A673 (cell line): ENCODE measurements around the gene NOSIP. TPM values are rescaled to one million over a fixed set of nuclear protein-coding genes. Genes with fewer than 3 reads are reported as not detected.

Source experiments
- BruUV-seq: library from RNA; stranded (reverse); fragments of 400-500 nt; replicated peaks from 2 replicates; lab custom pipeline; 2021; lab: Mats Ljungman, UMichigan
- CTCF ChIA-PET: fragments of 300-600 bp; sonication (Branson Sonifier 250); formaldehyde crosslinking; loops from one replicate; lab custom pipeline; 2022; ENCODE audit warnings: antibody characterized with exemption; lab: Charles Lee
- POLR2A ChIA-PET: fragments of 300-600 bp; sonication (Branson Sonifier 250); formaldehyde crosslinking; loops from one replicate; lab custom pipeline; 2022; ENCODE audit warnings: antibody characterized with exemption; ENCODE audit not compliant: low non-redundant PET; lab: Charles Lee
- DNase-seq: peaks from one replicate; pipeline ENCODE4 v3.0.0-alpha.2; 2015; ENCODE audit warnings: low spot score
- H3K27ac ChIP-seq: fragments of 200-600 bp; sonication (generic); 2 replicates; pipeline ENCODE4 v1.5.1; 2016; ENCODE audit warnings: mixed run types, low read depth, mild to moderate bottlenecking, mixed read lengths, antibody characterized with exemption, low read length; ENCODE audit not compliant: poor library complexity, severe bottlenecking
- H3K27me3 ChIP-seq: fragments of 200-600 bp; sonication (generic); replicated peaks from 2 replicates; pipeline ENCODE4 v1.6.1; 2017; ENCODE audit warnings: mixed run types, low read depth, mild to moderate bottlenecking, mixed read lengths, antibody characterized with exemption, low read length; ENCODE audit not compliant: insufficient read depth, poor library complexity
- H3K36me3 ChIP-seq: fragments of 200-600 bp; sonication (generic); 2 replicates; pipeline ENCODE4 v1.6.1; 2016; ENCODE audit warnings: mixed run types, mild to moderate bottlenecking, mixed read lengths, antibody characterized with exemption, low read length; ENCODE audit not compliant: insufficient read depth, poor library complexity, severe bottlenecking
- H3K4me1 ChIP-seq: fragments of 200-600 bp; sonication (generic); 2 replicates; pipeline ENCODE4 v1.6.1; 2017; ENCODE audit warnings: mixed run types, mild to moderate bottlenecking, mixed read lengths, antibody characterized with exemption, low read length; ENCODE audit not compliant: insufficient read depth, poor library complexity, severe bottlenecking
- H3K4me3 ChIP-seq: fragments of 200-600 bp; sonication (generic); 2 replicates; pipeline ENCODE4 v1.5.1; 2016; ENCODE audit warnings: low read depth, mixed run types, mild to moderate bottlenecking, mixed read lengths, low read length; ENCODE audit not compliant: poor library complexity, severe bottlenecking
- H3K9me3 ChIP-seq: fragments of 200-600 bp; sonication (generic); 2 replicates; pipeline ENCODE4 v1.6.1; 2016; ENCODE audit warnings: mixed run types, low read depth, mild to moderate bottlenecking, mixed read lengths, antibody characterized with exemption, low read length; ENCODE audit not compliant: poor library complexity, severe bottlenecking
- CTCF ChIP-seq: fragments of 300-800, 200-600 bp; sonication (generic); conservative IDR thresholded peaks from 2 replicates; pipeline ENCODE4 v1.5.1; 2017; ENCODE audit warnings: low read depth, mild to moderate bottlenecking, antibody characterized with exemption, low read length, moderate library complexity, mixed read lengths
- EZH2 ChIP-seq: fragments of 200-600 bp; sonication (generic); IDR thresholded peaks from 2 replicates; pipeline ENCODE4 v1.6.1; 2017; ENCODE audit warnings: borderline replicate concordance, low read depth, mild to moderate bottlenecking, mixed read lengths, antibody characterized with exemption, low read length; ENCODE audit not compliant: poor library complexity, severe bottlenecking
- intact Hi-C: fragments of 100-400 bp; cut with micrococcal nuclease; formaldehyde crosslinking; loops from one replicate; pipeline ENCODE4 v1.10.0; 2022; ENCODE audit not compliant: unreplicated experiment
- total RNA-seq: library from RNA; stranded (reverse); gene quantifications from 2 replicates; pipeline ENCODE4 v1.2.3, GENCODE V29; 2021

The NOSIP gene
- total RNA-seq, 1 experiment from 2014 or later = 178 TPM

GRCh38 chr19:49539192-49539952 lies 41.0 kb downstream of the NOSIP start:
- H3K4me1 ChIP-seq = no peaks in the 10 kb centered on the region
- H3K4me3 ChIP-seq = no peak overlapping the region
- no peak for TF ChIP-seq EZH2
- no peak for TF ChIP-seq CTCF
- DNase-seq = no peak
- peaks cover 76% of the 10 kb centered on the region for H3K36me3 ChIP-seq
- H3K27ac ChIP-seq = no peak overlapping the region
- H3K27me3 ChIP-seq = no peaks in the 10 kb centered on the region
- no TSS peak for BruUV-seq
- no peaks in the 10 kb centered on the region for H3K9me3 ChIP-seq
- ChIA-PET POLR2A (no interaction called here), CTCF (no interaction called here)
- intact Hi-C loops = no loop called here

- no TSS peak for BruUV-seq
- TF ChIP-seq EZH2 (no peak), CTCF (no peak)
- DNase-seq = no peak
- peaks cover 77% of the 10 kb centered on the region for H3K36me3 ChIP-seq
- no peak overlapping the region for H3K27ac ChIP-seq
- no peak overlapping the region for H3K4me3 ChIP-seq
- POLR2A ChIA-PET = no interaction called here
- intact Hi-C loops = no loop called here
- H3K9me3 ChIP-seq = no peaks in the 10 kb centered on the region
- no peaks in the 10 kb centered on the region for H3K27me3 ChIP-seq
- H3K4me1 ChIP-seq = peaks cover 3% of the 10 kb centered on the region
- CTCF ChIA-PET = interaction anchor here (0.7 kb wide), 1 partner anchor 223 kb away, joined by 3 read pairs; no protein-coding TSS in a partner anchor
Measured at GRCh38 chr19:49538643-49539042, 41.7 kb downstream of the NOSIP start.

- TF ChIP-seq EZH2 = no peak
- TF ChIP-seq CTCF = no peak
- DNase-seq = no peak
- H3K36me3 ChIP-seq = peaks cover 76% of the 10 kb centered on the region
- H3K4me3 ChIP-seq = no peak overlapping the region
- no peak overlapping the region for H3K27ac ChIP-seq
- peaks cover 13% of the 10 kb centered on the region for H3K4me1 ChIP-seq
- H3K27me3 ChIP-seq = no peaks in the 10 kb centered on the region
- no TSS peak for BruUV-seq
- CTCF ChIA-PET = no interaction called here
- intact Hi-C loops = no loop called here
- POLR2A ChIA-PET = no interaction called here
- H3K9me3 ChIP-seq = no peaks in the 10 kb centered on the region
Measured at GRCh38 chr19:49536921-49537462, 43.4 kb downstream of the NOSIP start.
